ENCODE measurements around the gene WDR13.

WDR13 gene

DNA sequence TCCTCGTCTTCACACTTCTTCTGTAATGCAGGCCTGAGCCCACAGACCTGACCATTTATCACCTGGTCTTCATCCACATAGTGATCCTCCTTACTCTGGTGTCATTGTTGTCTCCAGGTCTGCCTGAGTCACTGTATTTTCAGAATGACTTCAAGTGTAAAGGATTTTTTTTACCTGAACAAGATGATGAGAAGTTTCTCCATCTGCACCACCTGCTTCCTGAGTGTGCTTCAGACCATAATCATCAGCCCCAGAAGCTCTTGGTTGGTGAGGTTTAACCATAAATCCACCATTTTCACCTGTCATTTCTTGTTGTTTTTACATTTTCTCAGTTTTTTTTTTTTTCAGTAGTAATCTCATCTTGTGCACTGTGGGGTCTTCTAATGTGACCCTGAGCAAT is 39.0 kb downstream of the WDR13 start:
- TF ChIP-seq TEAD4 (IDR thresholded peaks at IDR 0.05) (no peak), CREB1 (IDR thresholded peaks at IDR 0.05; ENCODE audit: low read depth) (no peak), FOXM1 (IDR thresholded peaks at IDR 0.05; ENCODE audit: borderline replicate concordance, low read depth) (no peak), ZBTB7A (IDR thresholded peaks at IDR 0.05; ENCODE audit: low read depth) (no peak), EGR1 (IDR thresholded peaks at IDR 0.05) (no peak), CEBPB (IDR thresholded peaks at IDR 0.05) (no peak), YY1 (IDR thresholded peaks at IDR 0.05; ENCODE audit: low read depth) (no peak), TAF1 (IDR thresholded peaks at IDR 0.05; ENCODE audit: low read depth) (no peak), TCF12 (IDR thresholded peaks at IDR 0.05; ENCODE audit: low read depth) (no peak), RAD21 (IDR thresholded peaks at IDR 0.05; ENCODE audit: low read depth) (no peak), EP300 (IDR thresholded peaks at IDR 0.05; ENCODE audit: borderline replicate concordance) (no peak), NFIC (IDR thresholded peaks at IDR 0.05) (no peak)
- TF ChIP-seq, protein P1, sequence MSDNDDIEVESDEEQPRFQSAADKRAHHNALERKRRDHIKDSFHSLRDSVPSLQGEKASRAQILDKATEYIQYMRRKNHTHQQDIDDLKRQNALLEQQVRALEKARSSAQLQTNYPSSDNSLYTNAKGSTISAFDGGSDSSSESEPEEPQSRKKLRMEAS (IDR thresholded peaks at IDR 0.05): no peak
- TF ChIP-seq, protein P2, sequence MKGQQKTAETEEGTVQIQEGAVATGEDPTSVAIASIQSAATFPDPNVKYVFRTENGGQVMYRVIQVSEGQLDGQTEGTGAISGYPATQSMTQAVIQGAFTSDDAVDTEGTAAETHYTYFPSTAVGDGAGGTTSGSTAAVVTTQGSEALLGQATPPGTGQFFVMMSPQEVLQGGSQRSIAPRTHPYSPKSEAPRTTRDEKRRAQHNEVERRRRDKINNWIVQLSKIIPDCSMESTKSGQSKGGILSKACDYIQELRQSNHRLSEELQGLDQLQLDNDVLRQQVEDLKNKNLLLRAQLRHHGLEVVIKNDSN (IDR thresholded peaks at IDR 0.05): no peak
- TF ChIP-seq, protein P3, sequence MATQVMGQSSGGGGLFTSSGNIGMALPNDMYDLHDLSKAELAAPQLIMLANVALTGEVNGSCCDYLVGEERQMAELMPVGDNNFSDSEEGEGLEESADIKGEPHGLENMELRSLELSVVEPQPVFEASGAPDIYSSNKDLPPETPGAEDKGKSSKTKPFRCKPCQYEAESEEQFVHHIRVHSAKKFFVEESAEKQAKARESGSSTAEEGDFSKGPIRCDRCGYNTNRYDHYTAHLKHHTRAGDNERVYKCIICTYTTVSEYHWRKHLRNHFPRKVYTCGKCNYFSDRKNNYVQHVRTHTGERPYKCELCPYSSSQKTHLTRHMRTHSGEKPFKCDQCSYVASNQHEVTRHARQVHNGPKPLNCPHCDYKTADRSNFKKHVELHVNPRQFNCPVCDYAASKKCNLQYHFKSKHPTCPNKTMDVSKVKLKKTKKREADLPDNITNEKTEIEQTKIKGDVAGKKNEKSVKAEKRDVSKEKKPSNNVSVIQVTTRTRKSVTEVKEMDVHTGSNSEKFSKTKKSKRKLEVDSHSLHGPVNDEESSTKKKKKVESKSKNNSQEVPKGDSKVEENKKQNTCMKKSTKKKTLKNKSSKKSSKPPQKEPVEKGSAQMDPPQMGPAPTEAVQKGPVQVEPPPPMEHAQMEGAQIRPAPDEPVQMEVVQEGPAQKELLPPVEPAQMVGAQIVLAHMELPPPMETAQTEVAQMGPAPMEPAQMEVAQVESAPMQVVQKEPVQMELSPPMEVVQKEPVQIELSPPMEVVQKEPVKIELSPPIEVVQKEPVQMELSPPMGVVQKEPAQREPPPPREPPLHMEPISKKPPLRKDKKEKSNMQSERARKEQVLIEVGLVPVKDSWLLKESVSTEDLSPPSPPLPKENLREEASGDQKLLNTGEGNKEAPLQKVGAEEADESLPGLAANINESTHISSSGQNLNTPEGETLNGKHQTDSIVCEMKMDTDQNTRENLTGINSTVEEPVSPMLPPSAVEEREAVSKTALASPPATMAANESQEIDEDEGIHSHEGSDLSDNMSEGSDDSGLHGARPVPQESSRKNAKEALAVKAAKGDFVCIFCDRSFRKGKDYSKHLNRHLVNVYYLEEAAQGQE (IDR thresholded peaks at IDR 0.05; ENCODE audit: low read depth): no peak

DNA sequence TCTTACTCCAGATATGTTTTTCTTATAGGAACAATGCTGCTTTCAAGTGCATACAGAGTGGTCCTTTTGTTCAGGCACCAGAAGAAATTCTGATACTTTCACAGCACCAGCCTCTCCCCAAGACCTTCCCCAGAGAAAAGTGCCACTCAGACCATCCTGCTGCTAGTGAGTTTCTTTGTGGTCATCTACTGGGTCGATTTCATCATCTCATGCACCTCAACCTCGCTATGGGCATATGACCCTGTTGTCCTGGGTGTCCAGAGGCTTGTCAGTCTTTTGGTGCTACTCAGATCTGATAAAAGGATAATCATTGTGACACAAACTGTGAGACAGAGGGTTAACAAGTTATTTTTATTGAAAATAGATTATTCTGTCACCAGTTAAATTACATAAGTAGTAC is 39.5 kb downstream of the WDR13 start:
- TF ChIP-seq TAF1 (IDR thresholded peaks at IDR 0.05; ENCODE audit: low read depth): no peak
- TF ChIP-seq ZBTB7A (IDR thresholded peaks at IDR 0.05; ENCODE audit: low read depth): no peak
- TF ChIP-seq TCF12 (IDR thresholded peaks at IDR 0.05; ENCODE audit: low read depth): no peak
- TF ChIP-seq FOXM1 (IDR thresholded peaks at IDR 0.05; ENCODE audit: borderline replicate concordance, low read depth): no peak
- TF ChIP-seq EGR1 (IDR thresholded peaks at IDR 0.05): no peak
- TF ChIP-seq, protein P1 (IDR thresholded peaks at IDR 0.05): no peak
- TF ChIP-seq RAD21 (IDR thresholded peaks at IDR 0.05; ENCODE audit: low read depth): no peak
- TF ChIP-seq EP300 (IDR thresholded peaks at IDR 0.05; ENCODE audit: borderline replicate concordance): no peak
- TF ChIP-seq NFIC (IDR thresholded peaks at IDR 0.05): no peak
- TF ChIP-seq, protein P3 (IDR thresholded peaks at IDR 0.05; ENCODE audit: low read depth): no peak
- no peak for TF ChIP-seq TEAD4 (IDR thresholded peaks at IDR 0.05)
- no peak for TF ChIP-seq YY1 (IDR thresholded peaks at IDR 0.05; ENCODE audit: low read depth)
- TF ChIP-seq, protein P2 (IDR thresholded peaks at IDR 0.05): no peak

DNA sequence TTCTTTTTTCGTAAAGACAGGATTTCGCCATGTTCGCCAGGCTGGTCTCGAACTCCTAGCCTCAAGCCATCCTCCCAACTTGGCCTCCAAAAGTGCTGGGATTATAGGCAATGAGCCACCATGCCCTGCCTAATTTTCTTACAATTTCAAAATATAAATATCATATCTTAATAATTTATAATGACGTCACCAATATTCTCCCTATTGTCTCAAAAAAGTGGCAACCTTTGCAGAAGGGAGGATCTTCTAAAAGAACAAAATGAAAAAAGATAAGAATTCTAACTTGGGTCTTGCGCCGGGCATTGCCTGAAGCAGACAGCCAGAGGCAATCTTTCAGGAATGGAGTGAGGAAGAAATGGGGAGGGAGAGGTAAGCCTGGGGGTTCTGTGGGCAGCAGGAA is 48.4 kb downstream of the WDR13 start:
- TF ChIP-seq NFIC (IDR thresholded peaks at IDR 0.05): no peak
- no peak for TF ChIP-seq TCF12 (IDR thresholded peaks at IDR 0.05; ENCODE audit: low read depth)
- TF ChIP-seq ZBTB7A (IDR thresholded peaks at IDR 0.05; ENCODE audit: low read depth): no peak

DNA sequence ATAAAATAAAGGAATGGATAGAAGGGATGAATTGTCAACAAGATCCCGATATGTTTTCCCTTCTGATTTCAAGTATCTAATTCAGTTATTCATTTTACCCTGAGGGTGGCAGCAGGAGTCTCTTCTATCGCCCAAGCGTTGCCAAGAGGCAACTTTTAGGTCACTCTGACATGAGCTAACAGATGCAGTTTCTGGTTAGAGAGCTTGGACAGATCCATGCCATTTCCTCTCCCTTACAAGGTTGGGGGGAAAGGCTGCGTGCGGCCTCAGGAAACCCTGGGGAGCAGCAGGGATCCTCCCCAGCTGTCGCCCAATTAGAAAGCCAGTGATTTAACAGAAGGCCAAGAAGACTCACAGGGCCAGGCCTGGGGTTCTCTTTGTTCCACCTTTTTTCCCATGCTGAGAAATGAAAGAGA is 51.1 kb downstream of the WDR13 start:
- TF ChIP-seq RAD21 (IDR thresholded peaks at IDR 0.05; ENCODE audit: low read depth) (peak; percentile 58), ZBTB7A (IDR thresholded peaks at IDR 0.05; ENCODE audit: low read depth) (no peak), YY1 (IDR thresholded peaks at IDR 0.05; ENCODE audit: low read depth) (no peak)
- TF ChIP-seq, protein P1 (IDR thresholded peaks at IDR 0.05): no peak

DNA sequence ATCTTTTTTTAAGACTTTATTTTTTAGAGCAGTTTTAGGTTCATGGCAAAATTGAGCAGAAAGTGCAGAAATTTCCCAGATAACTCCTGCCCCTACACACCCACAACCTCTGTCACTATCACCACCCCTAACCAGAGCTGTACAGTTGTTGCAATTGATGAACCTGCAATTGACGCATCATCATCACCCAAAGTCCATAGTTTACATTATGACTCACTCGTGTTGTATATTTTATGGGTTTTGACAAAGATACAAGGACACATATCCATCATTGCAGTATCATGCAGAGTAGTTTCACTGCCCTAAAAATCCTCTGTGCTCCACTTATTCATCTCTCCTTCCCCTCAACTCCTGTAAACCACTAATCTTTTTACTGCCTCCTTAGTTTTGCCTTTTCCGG is 51.8 kb downstream of the WDR13 start:
- no peak for TF ChIP-seq TEAD4 (IDR thresholded peaks at IDR 0.05)
- no peak for TF ChIP-seq YY1 (IDR thresholded peaks at IDR 0.05; ENCODE audit: low read depth)
- no peak for TF ChIP-seq EGR1 (IDR thresholded peaks at IDR 0.05)
- TF ChIP-seq, protein P3 (IDR thresholded peaks at IDR 0.05; ENCODE audit: low read depth): no peak
- no peak for TF ChIP-seq RAD21 (IDR thresholded peaks at IDR 0.05; ENCODE audit: low read depth)
- TF ChIP-seq TAF1 (IDR thresholded peaks at IDR 0.05; ENCODE audit: low read depth): no peak
- TF ChIP-seq FOXM1 (IDR thresholded peaks at IDR 0.05; ENCODE audit: borderline replicate concordance, low read depth): no peak
- no peak for TF ChIP-seq CEBPB (IDR thresholded peaks at IDR 0.05)
- TF ChIP-seq ZBTB7A (IDR thresholded peaks at IDR 0.05; ENCODE audit: low read depth): no peak
- no peak for TF ChIP-seq CREB1 (IDR thresholded peaks at IDR 0.05; ENCODE audit: low read depth)
- TF ChIP-seq, protein P1 (IDR thresholded peaks at IDR 0.05): no peak
- TF ChIP-seq NFIC (IDR thresholded peaks at IDR 0.05): no peak
- no peak for TF ChIP-seq TCF12 (IDR thresholded peaks at IDR 0.05; ENCODE audit: low read depth)
- TF ChIP-seq, protein P2 (IDR thresholded peaks at IDR 0.05): no peak
- no peak for TF ChIP-seq EP300 (IDR thresholded peaks at IDR 0.05; ENCODE audit: borderline replicate concordance)

Measured in Ishikawa (cell line).